Activated CD8-positive, alpha-beta memory T cell treated with anti-CD3 and anti-CD28 coated beads for 1 hour (primary cell): ENCODE data around the gene PREX1.
A peak's percentile ranks its signal among the peaks of the same experiment; 100 is the strongest.

Experiments
- DNase-seq, 2 donors: peaks; one replicate each; pipeline ENCODE4 v3.0.0-alpha.2; 2020; ENCODE audit warnings: low read depth in 1 of 2; ENCODE audit errors: extremely low read depth in 1 of 2

PREX1 gene

GRCh38 chr20:48626938-48627736, 200.7 kb downstream of the PREX1 start:
- DNase-seq, result no peak

- DNase-seq, result peak in 1 of 2 donors; percentile 10
Measured at GRCh38 chr20:48626226-48626937, 201.4 kb downstream of the PREX1 start.

GRCh38 chr20:48625136-48625900, 202.5 kb downstream of the PREX1 start:
- no peak for DNase-seq

DNA sequence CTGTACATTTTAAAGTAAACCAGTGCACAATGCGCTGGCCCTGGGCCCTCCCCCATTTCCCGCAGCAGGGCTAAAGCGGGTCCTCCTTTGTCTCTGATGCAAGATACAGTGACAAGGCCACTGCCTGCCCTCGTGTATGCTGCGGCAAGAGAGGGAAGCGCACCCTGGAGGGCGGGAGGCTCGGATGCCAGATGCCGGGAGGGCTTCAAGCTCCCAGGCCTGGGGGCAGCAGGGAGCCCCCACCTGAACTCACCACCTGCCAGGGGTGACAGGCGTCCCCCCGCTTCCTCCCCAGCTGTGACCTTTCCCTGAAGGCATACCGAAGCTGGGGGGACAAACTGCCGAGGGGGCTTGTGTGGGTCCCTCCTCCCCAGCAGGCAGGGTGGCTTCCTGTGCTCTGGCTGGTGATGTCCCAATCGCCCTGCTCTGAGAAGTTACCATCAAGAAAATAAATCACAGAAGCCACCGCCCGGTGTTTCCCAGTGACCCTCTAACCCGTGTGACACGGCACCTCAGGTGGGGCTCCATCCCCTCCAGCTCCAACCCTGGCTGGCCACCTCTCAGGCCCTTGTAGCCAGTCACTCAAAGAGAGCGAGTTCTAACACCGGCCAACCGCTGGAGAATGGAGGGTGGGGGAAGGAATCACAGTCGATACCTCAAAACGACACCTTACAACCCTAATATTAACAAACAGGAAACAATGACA, 203.3 kb downstream of the PREX1 start:
- DNase-seq, result no peak

DNA sequence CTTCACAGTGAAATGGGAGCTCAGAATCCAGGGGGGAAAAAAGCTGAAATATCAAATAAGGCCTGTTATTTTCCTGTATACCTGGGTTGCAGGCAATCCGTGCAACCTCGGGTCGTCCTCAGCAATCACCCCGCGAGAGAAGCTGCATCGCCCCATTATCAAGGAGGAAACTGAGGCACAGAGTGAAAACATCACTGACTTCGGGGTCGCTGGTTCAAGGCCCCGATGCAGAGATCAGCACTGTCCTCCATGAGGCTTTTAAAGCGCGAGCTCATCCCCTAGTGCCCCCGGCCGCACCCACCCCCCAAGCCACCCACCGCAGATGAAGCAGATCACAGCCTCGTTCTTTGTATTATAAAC, 203.9 kb downstream of the PREX1 start:
- no peak for DNase-seq

DNA sequence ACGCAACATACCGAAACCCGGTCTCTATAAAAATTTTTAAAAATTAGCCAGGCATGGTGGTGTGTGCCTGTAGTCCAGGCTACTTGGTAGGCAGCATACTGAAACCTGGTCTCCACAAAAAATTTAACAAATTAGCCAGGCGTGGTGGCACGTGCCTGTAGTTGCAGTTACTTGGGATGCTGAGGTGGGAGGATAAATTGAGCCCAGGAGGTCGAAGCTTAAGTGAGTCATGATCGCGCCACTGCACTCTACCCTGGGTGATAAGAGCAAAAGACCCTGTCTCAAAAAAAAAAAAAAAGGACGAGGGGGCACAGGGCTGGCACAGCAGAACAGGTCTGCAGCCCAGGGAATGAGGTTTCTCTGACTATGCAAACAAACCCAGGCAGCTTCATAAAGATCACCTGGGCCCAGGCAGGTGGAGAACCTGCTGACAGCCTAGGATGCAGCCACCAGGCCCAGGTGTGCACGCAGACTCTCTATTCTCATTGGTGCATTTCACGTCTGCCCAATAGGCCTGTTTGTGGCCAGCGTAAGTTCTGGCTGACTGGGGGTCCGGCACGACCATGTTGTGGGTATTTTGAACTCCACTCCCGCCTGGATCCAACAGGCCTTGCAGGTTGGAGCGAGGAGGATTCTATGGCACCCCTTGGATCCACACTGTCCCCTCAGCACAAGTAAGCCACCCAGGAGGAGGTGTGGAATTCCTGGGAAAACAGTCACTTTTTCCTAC, 204.5 kb downstream of the PREX1 start:
- no peak for DNase-seq

DNA sequence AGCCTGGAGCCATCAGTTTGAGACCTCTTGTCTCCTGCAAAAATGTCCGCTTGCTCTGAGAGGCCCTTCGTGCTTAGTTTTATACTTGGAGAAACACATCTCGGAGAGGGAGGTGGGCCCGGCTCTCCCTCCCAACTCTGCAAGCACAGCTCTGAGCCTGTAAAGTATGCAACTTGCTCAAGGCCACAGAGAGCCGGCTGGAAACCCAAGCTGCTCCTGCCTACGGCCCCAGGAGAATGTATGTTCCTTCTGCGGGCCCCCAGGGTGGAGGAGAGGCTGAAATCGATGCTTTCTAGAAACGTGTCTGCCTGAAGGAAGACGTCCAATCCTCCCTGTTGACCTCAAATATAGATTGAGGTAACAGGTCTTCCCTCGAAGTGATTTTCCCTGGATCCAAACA, 205.4 kb downstream of the PREX1 start:
- no peak for DNase-seq

- DNase-seq, result no peak
Measured at GRCh38 chr20:48621376-48622078, 206.3 kb downstream of the PREX1 start.

- DNase-seq, result peak; percentile 27 to 55
Measured at GRCh38 chr20:48620507-48621375, 207.1 kb downstream of the PREX1 start.

DNA sequence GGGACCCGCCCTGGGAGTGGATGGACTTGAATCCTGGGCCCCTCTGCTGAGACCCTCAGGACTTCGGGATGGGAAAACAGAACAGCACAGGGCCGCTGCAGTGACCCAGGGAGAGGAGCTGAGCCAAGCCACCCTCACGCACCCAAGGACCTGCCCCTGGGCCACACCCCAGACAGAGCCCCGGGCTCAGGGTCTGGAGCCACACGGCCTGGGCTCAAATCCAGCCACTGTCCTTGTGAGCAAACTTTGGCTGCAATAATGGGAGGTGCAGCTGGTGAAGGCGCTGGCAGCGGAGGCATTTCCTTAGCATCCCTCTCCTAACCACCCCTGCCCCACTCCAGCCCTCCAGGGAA, 207.7 kb downstream of the PREX1 start:
- DNase-seq, result no peak

DNA sequence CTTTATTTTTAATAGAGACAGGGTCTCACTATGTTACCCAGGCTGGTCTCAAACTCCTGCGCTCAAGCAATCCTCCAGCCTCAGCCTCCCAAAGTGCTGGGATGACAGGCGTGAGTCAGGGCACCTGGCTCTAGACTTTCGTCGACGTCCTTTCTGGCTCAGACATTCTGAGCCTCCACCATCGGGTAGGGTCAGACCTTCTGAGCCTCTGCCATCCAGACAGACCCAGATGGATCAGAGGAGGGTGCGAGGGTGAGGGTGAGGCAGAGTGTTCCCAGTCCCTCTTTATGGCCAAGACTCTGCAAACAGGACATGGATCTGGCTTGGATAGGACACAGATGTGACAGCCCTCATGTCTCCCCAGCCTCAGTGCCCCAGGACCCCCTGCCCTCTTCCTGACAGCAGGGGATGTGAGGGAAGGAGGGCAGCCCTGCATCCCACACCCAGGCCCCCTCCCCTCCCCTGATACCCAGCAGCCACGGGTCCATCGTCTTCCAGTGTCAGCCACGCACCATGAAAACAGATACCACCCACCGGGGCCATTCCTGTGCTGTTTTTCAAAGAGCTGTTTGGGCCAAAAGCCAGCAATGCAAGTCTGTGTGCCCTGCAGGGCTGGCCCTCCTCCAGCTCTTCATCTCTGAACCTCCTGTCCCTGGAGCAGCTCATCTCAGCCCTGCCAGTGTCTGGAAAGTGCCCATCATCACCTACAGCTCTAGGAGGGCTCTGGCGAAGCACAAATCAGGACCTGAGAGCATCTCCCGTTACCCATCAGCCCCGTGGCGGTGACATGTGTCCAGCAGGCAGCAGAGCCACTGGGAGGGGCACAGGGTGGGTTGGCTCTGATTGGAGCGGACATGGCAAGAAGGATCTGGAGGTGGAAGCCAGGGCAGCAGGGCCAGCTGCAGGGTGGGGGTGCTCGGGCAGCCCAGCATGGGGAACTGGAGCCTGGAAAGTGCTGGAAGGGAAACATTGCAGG, 208.4 kb downstream of the PREX1 start:
- no peak for DNase-seq

DNA sequence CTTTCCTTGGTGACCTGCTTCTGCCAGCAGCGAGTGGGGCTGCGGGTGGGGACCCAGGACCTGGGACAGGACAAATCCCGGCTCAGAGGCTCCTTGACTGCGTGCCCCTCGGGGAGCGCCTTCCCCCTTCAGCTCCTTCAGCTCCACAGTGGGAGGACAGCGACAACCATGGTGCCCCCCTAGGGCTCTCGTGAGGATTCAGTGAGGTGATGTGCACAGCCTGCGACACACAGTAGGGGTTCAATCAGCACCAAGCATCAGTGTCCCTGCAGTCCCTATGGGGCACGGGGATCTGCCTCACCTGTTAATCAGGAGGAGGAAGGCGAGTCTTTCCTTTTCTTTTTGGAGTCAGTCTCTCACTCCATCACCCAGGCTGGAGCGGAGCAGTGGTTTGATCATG, 209.2 kb downstream of the PREX1 start:
- no peak for DNase-seq

DNA sequence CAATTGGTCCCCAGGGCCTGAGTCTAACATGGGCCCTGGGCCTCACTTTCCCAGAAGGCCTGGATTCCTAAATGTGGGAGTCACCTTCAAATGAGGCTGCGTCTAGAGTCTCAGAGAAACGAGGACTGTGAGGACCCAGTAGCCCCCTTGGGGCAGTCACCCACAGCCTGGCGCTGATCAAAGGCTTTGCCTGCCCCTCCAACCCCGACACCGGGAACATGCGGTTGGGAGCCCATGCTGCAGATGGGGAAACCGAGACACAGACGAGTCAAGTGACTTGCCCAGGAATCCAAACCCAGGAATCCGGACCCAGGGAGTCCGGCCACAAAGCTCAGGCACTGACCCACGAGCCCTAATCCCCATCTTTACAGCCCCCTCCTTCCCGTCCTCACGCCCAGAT, 209.7 kb downstream of the PREX1 start:
- DNase-seq, result no peak

DNA sequence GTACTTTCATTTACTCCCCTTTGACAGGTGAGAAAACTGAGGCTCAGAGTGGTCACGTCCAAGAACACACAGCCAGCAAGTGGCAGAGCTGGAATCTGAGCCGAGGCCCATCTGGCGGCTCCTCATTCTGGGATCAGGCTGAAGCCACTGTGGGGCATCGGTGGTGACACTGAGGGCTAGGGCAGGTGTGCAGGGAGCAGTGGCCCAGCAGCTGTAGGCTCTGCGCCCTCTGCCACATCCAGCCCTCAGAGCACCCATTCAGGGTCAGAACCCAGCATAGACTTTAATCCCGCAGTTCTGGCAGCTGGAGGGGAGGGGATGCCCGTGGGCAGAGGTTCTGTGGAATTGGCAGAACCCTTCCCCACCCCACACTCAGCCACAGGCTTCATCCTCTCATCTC, 210.3 kb downstream of the PREX1 start:
- DNase-seq, result no peak

DNA sequence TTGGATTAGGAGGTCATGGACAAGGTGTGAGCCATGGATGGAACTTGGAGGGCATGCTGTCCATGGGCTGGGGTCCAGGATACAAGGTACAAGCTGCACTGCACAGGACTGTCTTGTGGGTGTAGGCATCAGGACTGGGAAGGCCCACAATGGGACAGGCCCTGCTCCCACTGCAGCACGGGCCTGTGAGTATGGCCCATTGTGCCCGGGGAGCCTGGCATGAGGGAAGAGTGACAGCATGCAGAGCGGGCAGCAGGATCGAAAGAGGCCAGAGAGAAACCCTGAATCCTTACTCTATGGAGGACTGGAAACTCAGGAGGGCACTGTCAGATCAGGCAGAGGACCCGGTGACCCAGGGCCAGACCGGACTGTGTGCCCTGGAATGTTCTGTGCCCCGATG, 211.3 kb downstream of the PREX1 start:
- no peak for DNase-seq

DNA sequence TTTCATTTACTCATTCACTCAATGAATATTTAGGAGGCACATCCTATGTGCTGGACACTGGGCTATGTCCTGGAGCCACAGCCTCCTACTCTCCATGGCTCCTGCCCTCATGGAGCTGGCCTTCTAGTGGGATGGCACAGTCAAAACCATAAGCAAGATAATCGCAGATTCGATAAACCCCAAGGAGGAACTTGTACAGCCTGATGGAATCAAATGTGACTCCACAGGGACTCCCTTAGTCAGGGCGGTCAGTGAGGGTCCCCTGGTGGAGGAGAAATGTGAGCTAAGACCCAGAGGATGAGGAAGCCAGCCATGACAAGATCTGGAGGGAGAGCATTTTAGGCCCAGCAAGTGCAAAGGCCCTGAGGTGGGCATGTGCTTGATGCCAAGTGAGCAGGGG, 211.9 kb downstream of the PREX1 start:
- DNase-seq, result no peak

- no peak for DNase-seq
Measured at GRCh38 chr20:48614593-48615274, 213.1 kb downstream of the PREX1 start.
